Thyroid gland (tissue), 4 donors: ENCODE data around the gene ATF7.

Experiments
- POLR2A ChIP-seq, 2 donors: fragments of 450-650 bp; IDR thresholded peaks; one replicate each; pipeline ENCODE4 v1.6.1; 2017; ENCODE audit warnings: antibody characterized with exemption in 2 of 2, mild to moderate bottlenecking in 2 of 2, moderate library complexity in 1 of 2
- TF ChIP-seq, protein P1 (sequence below), 6 experiments: fragments of 200-600 bp in 3 of 6; fragments of 450-650 bp in 3 of 6; sonication (generic) in 3 of 6; IDR thresholded peaks; one replicate each; pipeline ENCODE4 v1.5.1; 2016 to 2019; ENCODE audit warnings: antibody characterized with exemption in 6 of 6, mild to moderate bottlenecking in 2 of 6, inconsistent platforms in 1 of 6, moderate library complexity in 1 of 6

DNA sequence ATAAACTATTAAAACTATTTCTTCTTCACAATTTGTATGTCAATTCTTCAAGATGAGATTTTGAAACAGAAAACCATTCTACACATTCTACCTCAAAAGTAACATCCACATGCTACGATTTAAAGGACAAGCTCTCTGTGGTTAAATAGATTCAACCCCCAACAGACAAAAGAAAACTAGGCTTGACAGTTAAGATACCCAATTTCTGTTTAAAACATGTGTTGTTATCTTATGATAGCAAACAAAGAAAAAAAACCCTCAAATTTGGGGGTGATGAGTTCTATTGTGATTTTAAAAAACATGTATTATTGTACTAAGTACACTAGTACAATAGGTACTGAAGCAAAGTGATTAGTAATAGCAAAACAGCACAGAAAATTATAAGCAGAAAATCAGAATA is 33.8 kb downstream of the ATF7 start:
- TF ChIP-seq, protein P1, sequence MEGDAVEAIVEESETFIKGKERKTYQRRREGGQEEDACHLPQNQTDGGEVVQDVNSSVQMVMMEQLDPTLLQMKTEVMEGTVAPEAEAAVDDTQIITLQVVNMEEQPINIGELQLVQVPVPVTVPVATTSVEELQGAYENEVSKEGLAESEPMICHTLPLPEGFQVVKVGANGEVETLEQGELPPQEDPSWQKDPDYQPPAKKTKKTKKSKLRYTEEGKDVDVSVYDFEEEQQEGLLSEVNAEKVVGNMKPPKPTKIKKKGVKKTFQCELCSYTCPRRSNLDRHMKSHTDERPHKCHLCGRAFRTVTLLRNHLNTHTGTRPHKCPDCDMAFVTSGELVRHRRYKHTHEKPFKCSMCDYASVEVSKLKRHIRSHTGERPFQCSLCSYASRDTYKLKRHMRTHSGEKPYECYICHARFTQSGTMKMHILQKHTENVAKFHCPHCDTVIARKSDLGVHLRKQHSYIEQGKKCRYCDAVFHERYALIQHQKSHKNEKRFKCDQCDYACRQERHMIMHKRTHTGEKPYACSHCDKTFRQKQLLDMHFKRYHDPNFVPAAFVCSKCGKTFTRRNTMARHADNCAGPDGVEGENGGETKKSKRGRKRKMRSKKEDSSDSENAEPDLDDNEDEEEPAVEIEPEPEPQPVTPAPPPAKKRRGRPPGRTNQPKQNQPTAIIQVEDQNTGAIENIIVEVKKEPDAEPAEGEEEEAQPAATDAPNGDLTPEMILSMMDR (IDR thresholded peaks at IDR 0.05), result no peak
- TF ChIP-seq POLR2A (IDR thresholded peaks at IDR 0.05), result no peak
